Hepatocyte (in vitro differentiated cells): Measurements from ENCODE around the gene ARFIP1. TPM values are rescaled to one million over a fixed set of nuclear protein-coding genes. Genes with fewer than 3 reads are reported as not detected.

Experiments used
- DNase-seq: peaks from one replicate; pipeline ENCODE4 v3.0.0-alpha.2; 2016; ENCODE audit warnings: low spot score
- H2AFZ ChIP-seq: fragments of 200-600 bp; sonication (generic); 2 replicates; pipeline ENCODE4 v1.6.0; 2016; ENCODE audit warnings: antibody characterized with exemption, mild to moderate bottlenecking
- H3K27ac ChIP-seq: fragments of 200-600 bp; sonication (generic); 2 replicates; pipeline ENCODE4 v1.5.1; 2016; ENCODE audit warnings: mild to moderate bottlenecking
- H3K27me3 ChIP-seq: fragments of 200-600 bp; sonication (generic); 2 replicates; pipeline ENCODE4 v1.6.1; 2016
- H3K36me3 ChIP-seq: fragments of 200-600 bp; sonication (generic); replicated peaks from 2 replicates; pipeline ENCODE4 v1.5.1; 2016; ENCODE audit warnings: low read depth; ENCODE audit not compliant: insufficient read depth
- H3K4me1 ChIP-seq: fragments of 200-600 bp; sonication (generic); 2 replicates; pipeline ENCODE4 v1.5.1; 2016; ENCODE audit warnings: mild to moderate bottlenecking, moderate library complexity; ENCODE audit not compliant: insufficient read depth
- H3K4me2 ChIP-seq: fragments of 200-600 bp; sonication (generic); 2 replicates; pipeline ENCODE4 v1.6.0; 2016
- H3K4me3 ChIP-seq: fragments of 200-600 bp; sonication (generic); 2 replicates; pipeline ENCODE4 v1.5.1; 2016; ENCODE audit warnings: mild to moderate bottlenecking
- H3K79me2 ChIP-seq: fragments of 200-600 bp; sonication (generic); 2 replicates; pipeline ENCODE4 v1.6.0; 2017; ENCODE audit warnings: mild to moderate bottlenecking
- H3K9me2 ChIP-seq: fragments of 200-600 bp; sonication (generic); replicated peaks from 2 replicates; pipeline ENCODE4 v1.6.0; 2017; ENCODE audit warnings: mild to moderate bottlenecking; ENCODE audit not compliant: insufficient read depth
- H3K9me3 ChIP-seq: fragments of 200-600 bp; sonication (generic); 2 replicates; pipeline ENCODE4 v1.5.1; 2016; ENCODE audit warnings: low read depth, mild to moderate bottlenecking
- H4K20me1 ChIP-seq: fragments of 200-600 bp; sonication (generic); 2 replicates; pipeline ENCODE4 v1.6.0; 2016; ENCODE audit warnings: mild to moderate bottlenecking; ENCODE audit not compliant: insufficient read depth, poor library complexity, severe bottlenecking
- CTCF ChIP-seq: fragments of 200-600 bp; sonication (generic); IDR thresholded peaks from 2 replicates; pipeline ENCODE4 v1.5.1; 2016; ENCODE audit warnings: antibody characterized with exemption, mild to moderate bottlenecking; ENCODE audit not compliant: poor library complexity
- EZH2 ChIP-seq: fragments of 200-600 bp; sonication (generic); IDR thresholded peaks from 2 replicates; pipeline ENCODE4 v1.6.1; 2016; ENCODE audit warnings: antibody characterized with exemption, mild to moderate bottlenecking, borderline replicate concordance
- EZH2phosphoT487 ChIP-seq: fragments of 200-600 bp; sonication (generic); IDR thresholded peaks from one replicate; pipeline ENCODE4 v1.6.1; 2018; ENCODE audit warnings: antibody characterized with exemption, mild to moderate bottlenecking, low read depth, moderate library complexity; ENCODE audit not compliant: unreplicated experiment, severe bottlenecking
- WGBS: methylation state at CpG from one replicate; pipeline ENCODE4 v1.1.6; 2016; ENCODE audit warnings: low lambda C conversion rate; ENCODE audit errors: missing lambda C conversion rate; 5-methylcytosine and 5-hydroxymethylcytosine counted together
- polyA plus RNA-seq: library from polyadenylated mRNA; unstranded; fragments of >200 nt; fragmentation: Nextera tagmentation; extraction: Ambion mirVana; gene quantifications from 2 replicates; pipeline ENCODE4 v1.2.1, GENCODE V29; 2016
- total RNA-seq: library from RNA; depleted of rRNA; stranded (reverse); fragments of >200 nt; gene quantifications from 2 replicates; pipeline ENCODE4 v1.2.3, GENCODE V29; 2014

The ARFIP1 gene
- total and polyA plus RNA-seq, 2 experiments from 2014 or later = 21.7 to 39.1 TPM

GRCh38 chr4:152961014-152961772, 181.4 kb downstream of the ARFIP1 start:
- Histone ChIP-seq H3K79me2 (no peaks in the 10 kb centered on the region), H3K36me3 (no peaks in the 10 kb centered on the region), H3K9me2 (no peaks in the 10 kb centered on the region), H3K9me3 (no peaks in the 10 kb centered on the region), H3K4me2 (no peak overlapping the region), H3K4me3 (no peak overlapping the region), H3K27ac (peak overlapping the region; percentile 3), H2AFZ (no peak overlapping the region), H3K27me3 (no peaks in the 10 kb centered on the region), H3K4me1 (peaks cover 28% of the 10 kb centered on the region), H4K20me1 (no peaks in the 10 kb centered on the region)
- 83% methylated on average over 14 of the region's 14 CpGs for WGBS
- TF ChIP-seq EZH2 (no peak), CTCF (no peak), EZH2phosphoT487 (no peak)
- DNase-seq = no peak

- no peak for DNase-seq
- Histone ChIP-seq H3K79me2 (no peaks in the 10 kb centered on the region), H3K9me3 (no peaks in the 10 kb centered on the region), H3K4me2 (no peak overlapping the region), H3K27me3 (no peaks in the 10 kb centered on the region), H4K20me1 (no peaks in the 10 kb centered on the region), H3K4me1 (peaks cover 23% of the 10 kb centered on the region), H3K36me3 (no peaks in the 10 kb centered on the region), H2AFZ (no peak overlapping the region), H3K9me2 (no peaks in the 10 kb centered on the region), H3K27ac (peak overlapping the region; percentile 3), H3K4me3 (no peak overlapping the region)
- WGBS = 72% methylated on average over 1 of the region's 1 CpG
- no peak for TF ChIP-seq EZH2
- no peak for TF ChIP-seq EZH2phosphoT487
These were observed 182.0 kb downstream of the ARFIP1 start for GRCh38 chr4:152961773-152962115.

Other genes with a start within 250 kb of the ARFIP1 start
- 41.4 and 43.5 TPM in 2 replicates for gene FBXW7, start 243.9 kb upstream of the ARFIP1 start, total RNA-seq
- 16.2 and 23.2 TPM in 2 replicates for gene FBXW7, start 243.9 kb upstream of the ARFIP1 start, polyA plus RNA-seq
- gene TMEM154, start 100.0 kb upstream of the ARFIP1 start, total RNA-seq = 1.2 and 1.7 TPM in 2 replicates
- gene TMEM154, start 100.0 kb upstream of the ARFIP1 start, polyA plus RNA-seq = 0.36 and 6.8 TPM in 2 replicates
- 0.84 and 1.3 TPM in 2 replicates for gene TIGD4, start 224 bp upstream of the ARFIP1 start, total RNA-seq
- gene TIGD4, start 224 bp upstream of the ARFIP1 start, polyA plus RNA-seq = 0.19 TPM in 1 of 2 replicates, not detected in the other
- gene FHDC1, start 156.4 kb downstream of the ARFIP1 start, total RNA-seq = 3.1 TPM in 2 replicates
- gene FHDC1, start 156.4 kb downstream of the ARFIP1 start, polyA plus RNA-seq = 1.7 and 2.1 TPM in 2 replicates